Inferior parietal cortex (tissue), 1 donor: Measurements from ENCODE around the gene SFT2D3.
A peak's percentile ranks its signal among the peaks of the same experiment; 100 is the strongest.

Source experiments
- DNase-seq: peaks from one replicate; pipeline ENCODE4 v3.0.0-alpha.2; 2016; ENCODE audit errors: extremely low spot score

The SFT2D3 gene

DNA sequence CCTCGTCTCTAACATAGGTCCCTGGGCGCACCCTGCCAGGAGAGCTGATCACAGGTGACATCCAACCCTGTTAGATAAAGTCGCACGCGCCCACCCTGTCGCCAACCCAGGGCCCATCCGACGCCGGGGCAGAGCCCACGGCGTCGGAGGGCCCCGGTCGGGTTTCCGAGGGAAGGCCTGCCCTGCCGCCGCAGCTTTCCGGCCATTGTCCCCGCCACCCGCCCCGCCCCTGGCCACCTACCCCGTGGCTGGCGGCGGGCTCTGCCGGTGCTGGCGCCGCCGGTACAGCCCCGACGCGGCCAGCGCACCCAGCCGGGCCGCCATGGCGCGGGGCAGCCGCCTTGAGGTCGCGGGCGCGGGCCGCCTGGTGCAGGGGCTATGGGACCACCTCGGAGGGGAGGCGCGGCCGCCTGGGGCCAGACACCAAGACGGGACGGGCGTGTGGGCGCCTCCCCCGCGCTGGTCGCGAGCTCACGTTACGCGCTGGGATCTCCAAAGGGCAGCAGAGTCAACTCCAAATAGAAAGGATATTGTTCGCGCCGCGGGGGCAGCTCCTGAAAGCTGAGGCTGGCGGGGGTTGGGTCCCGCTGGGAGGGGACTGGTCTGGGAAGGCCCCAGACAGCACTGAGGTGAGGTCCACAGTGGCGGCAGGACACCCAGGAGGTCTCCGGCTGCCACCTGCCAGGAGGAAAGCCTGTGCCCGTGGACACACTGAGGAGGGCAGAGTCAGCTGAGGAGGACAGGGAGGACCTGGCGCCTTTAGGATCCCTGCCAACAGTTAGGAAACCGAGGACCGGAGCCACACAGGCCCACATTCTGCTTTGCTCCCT lies 37.0 kb upstream of the SFT2D3 start:
- no peak for DNase-seq

DNA sequence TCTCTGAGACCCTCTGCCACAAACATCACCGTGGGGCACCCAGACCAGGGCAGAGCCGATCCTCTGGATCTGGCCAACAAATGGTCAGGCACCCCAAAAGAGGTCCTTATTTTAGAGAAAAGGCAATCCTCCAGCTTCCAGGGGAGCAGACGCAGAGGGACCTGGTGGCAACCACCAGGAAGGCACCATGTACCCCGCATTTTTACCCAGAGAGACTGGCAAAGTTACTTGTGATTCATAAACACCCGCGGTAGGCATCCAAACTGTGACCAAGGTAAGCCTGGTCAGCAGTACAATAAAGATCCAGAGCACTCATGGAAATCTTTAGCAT lies 36.4 kb upstream of the SFT2D3 start:
- no peak for DNase-seq

DNA sequence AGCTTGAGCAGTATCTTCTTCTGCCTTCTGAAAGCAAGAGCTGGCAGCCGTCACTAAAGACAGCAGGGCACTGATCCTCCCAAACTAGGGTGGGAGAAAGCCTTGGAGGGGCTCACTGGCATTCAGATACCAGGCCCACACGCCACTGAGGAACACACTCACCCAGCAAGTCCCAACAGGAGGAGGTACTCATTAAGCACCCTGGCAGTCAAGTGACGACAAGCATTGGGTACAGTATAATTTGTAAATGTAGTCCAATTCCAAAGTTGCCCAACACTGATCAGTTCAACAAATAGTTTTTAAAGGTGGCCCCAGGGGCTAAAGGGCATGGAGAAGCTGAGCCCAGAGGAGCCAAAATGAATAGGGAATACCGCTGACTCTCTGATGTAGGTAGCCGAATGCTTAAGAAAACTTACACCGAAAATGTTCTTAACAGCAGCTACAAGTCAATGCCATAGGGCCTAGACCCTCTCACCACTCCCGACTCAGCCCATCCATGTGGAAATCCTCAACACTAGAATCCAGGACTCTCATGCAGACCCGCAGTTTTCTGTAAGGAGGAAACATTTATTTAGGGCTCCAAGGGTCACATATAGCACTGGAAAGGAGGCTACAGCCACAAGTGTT lies 35.9 kb upstream of the SFT2D3 start:
- no peak for DNase-seq

DNA sequence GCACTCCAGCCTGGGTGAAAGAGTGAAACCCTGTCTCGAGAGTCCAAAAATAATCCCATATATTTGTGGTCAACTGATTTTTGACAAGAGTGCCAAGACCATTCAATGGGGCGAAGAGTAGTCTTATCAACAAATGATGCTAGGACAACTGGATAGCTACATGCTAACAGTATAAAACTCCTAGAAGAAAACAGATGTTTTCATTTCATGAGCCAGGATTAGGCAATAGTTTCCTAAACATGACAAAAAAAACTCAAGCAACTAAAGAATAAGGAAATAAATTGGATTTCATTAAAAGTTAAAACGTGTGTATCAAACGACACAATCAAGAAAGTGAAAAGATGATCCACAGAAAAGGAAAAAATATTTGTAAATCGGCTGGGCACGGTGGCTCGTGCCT lies 32.2 kb upstream of the SFT2D3 start:
- no peak for DNase-seq

DNA sequence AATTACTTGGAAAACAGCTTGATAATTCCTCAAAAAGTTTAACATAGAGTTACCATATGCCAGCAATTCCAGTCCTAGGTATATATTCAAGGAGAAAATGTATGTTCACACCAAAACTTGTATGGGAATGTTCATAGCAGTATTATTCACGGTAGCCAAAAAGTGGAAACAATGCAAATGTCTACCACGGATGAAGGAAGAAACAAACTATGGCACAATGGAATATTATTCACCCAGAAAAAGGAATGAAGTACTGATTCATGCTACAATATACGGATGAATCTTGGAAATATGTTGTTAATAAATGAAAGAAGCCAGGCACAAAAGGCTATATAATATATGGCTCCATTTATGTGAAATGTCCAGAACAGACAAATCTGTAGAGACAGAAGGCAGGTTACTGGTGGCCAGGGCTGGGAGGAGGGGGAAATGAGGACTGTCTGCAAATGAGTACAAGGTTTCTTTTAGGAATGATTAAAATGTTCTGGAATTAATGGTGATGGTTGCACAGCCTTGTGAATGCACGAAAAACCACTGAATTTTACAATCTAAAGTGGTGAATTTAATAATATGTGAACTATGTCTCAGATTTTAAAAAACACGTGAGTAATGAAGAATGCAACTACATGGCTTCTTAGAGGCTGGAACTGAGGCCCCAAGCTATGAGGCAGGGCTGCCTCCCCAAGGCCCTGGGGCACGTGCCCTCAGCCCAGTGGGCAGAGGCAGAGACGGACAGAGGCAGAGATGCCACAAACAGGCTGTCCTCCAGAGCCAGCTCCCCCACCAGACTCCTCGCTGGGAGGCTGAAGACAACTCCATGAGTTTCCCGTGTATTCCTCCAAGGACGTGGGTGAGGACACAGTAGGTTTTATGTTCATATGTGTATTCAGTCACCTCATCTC lies 31.0 kb upstream of the SFT2D3 start:
- DNase-seq = no peak

DNA sequence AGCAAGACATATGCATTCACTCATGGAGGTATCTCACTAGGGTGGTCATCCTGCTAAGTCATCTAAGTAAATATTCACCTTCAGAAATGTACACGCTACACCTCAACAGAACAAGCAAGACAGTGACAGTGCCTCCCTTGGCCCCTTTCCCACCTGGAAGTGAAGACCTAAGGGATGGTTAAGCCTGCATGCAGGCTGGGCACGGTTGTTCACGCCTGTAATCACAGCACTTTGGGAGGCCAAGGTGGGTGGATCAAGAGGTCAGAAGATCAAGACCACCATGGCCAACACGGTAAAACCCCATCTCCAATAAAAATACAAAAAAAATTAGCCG lies 30.4 kb upstream of the SFT2D3 start:
- no peak for DNase-seq

DNA sequence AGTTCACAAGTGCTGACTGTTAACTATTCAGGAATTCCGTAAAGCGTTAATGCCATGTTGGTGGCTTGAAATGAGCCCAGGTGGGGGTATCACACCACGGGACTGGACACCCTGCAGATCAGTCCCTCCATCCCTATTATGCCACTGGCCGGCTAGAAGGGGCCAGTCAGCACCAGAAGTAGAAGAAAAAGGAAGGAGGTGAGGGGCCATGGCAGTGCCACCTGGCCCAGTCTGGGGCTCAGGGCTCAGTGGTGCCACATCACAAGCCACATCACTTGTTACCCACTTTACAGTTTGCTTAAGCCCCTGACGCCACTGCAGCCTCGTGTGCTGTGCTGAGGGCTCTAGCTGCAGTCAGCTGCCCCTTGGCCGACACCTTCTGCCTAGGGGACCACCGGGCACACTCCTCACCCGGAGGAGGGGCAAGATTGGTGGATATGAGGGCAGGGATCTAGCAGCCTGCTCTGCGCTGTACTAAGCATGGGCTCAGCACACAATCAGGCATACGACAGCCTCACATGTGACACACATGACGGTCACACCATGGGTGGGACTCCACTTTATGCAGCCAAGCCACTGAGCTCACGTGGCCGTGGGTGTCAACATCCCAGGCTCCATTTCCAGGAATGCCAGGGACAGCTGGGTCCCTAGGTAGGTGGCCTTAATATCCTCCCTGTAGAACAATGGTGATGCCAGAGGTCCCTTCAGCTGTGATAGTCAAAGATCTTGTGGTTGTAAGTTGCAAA lies 29.6 kb upstream of the SFT2D3 start:
- no peak for DNase-seq

DNA sequence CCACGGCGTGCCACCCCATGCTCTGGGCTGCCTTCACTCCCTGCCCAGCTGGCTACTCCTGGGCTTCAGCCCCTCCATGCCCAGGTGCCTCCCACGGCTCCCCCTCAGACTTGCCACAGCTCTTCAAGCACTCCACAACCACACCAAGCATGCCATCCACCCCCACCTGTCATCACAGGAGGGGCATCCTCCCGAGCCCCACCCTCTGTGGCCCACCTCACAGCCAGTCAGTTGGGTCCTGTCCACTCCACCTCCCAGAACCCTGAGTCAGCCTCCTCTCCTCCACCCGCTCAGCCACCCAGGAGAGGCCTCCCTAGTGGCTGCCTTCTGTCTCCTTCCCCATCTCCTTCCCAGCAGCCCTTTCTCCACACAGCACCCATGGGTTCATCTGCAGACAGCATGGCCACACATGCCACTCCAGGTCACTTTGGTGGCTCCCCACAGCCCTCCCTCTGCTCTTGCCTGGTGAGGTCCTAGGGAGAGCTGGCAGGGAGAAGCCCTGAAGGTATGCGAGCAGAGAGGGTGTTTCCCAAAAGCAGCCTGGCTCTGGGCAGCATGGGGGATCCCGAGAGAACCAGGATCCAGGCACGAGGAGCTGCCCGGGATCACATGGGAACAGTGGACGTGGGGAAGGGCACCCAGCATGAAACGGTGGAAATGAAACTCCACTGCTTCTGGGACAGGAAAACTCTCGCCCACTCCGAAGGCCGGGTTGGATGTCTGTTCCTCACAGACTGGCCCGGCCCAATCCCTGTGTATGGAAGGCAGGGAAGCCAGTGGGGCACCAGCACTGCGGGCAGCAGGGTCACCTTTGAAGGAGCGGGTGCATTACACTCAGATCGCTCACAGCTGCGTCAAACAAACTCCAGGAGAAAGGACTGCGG lies 28.7 kb upstream of the SFT2D3 start:
- no peak for DNase-seq

DNA sequence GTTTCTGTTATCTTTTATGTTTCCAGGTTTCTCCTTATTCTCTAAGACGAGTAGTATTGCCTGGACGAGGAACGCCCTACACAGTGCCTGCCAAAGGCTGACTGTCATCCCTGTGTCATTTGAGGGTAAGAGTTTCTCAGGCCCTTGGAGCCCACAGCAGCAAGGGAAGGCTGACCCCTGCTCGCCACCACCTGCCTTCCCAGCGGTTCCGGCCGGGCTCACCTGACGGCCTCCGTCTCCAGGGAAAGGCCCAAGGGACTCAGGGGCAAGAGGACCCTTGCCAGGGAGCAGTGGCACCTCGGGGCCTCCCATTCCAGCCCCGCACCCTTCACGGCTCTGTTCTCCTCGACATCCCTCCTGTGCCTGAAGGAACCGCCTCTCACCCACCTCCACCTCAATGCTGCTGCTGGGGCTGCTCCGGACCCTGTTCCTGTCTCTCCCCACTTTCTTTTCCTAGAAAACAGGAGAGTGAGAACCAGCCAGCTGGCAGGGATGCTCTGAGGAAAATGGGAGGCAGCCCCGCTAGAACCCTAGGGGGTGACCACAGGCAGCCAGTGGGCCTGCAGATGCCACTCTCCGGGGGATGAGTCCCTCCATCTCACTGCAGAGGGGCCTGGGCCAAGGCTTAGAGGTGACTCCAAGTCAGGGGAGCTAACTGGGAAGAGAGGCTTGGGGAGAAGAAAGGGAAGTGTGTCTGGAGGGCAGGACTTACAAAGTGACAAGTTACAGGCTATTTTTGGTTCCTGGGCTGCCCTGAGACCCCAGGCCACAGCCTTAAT lies 27.8 kb upstream of the SFT2D3 start:
- DNase-seq = no peak

DNA sequence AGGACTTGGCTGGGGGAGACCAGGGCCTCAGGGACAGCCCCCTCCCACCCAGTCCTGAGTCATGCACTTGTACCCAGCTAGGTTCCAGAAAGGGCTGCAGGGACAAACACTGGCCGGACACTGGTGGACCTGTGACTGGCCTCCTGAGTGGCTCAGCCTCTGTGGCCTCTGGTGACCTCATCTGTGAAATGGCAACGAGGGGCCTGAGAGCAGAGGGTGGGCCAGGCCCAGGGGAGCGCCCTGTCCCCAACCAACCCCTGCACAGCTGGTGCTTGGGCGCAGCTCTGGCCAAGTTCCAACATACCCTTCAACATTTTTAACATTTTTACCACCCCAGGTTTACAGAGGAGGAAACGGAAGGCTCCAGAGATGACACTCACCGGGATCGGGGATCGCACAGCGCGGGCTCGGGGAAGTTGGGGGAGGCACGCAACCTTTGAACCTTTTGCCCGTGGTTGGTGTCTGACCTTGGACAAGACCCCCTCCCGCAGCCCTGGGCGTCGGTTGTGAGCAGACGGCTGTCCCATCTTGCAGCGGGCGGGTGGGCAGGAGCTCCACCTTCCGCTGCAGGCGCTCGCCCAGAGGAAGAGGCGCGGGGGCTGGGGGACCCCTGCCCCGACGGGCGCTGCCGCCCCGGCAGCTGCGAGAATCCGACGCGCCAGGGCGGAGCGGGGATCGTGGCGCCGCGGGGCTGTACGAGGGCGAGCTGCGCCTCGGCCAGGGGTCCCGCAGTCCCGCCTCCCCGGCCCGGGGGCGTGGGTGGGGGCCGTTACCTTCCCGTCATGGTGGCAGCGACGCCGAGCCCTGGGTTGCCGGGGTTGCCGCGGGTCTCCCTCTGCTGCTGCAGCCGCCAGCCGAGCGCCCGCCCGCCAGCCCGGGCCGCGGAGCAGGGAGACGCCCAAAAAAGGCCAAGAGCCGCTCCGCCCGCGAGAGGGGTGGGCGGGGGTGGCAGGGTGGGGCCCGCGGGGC lies 26.8 kb upstream of the SFT2D3 start:
- no peak for DNase-seq

DNA sequence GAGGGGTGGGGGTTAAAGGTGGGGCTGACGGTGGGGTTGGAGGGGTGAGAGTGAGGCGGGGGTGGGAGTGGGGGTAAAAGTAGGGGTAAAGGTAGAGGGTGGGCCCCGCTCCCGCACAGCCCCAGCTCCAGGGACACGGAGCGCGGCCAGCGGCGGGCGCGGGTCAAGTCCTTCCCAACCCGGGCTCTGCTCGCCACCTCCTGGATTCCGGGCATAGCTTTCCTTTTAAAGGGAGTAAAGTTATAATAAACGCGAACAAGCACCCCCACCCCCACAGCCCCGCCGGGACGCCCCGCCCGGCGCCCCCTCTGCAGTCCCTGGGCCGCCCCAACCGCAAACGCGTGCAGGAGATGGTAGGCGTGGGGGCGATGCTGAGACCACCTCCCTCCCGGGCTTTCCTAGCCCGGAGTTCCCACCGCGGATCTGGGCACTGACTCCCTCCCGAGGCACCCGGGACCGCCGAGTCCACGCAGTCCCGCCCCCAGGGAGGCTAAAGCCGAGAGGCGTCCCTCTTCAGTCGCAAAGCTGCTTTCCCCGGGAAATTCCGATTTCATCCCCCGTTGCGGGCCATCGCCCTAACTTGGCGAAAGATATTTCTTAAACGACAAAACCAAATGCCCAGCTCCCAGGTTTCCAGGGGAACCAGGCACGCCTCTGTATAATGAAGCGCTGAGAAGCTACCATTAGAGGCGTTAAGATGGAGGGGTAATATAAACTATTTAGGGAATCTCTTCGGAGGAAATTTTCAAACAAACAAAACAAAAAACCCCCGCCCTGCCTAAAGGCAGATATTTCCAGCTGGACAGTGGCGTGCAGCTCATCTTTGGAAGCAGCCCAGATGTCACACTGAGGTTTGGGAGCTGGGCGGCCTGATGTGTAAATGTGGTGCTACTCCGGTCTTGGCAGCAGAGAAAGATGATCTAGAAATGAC lies 25.7 kb upstream of the SFT2D3 start, which contains the start of gene LIMS2:
Gene LIMS2, minus strand, starts transcription at position 200 of the 931 bp plus-strand sequence. CDS start 506 bp downstream, outside the sequence.
- peak; percentile 12 for DNase-seq

DNA sequence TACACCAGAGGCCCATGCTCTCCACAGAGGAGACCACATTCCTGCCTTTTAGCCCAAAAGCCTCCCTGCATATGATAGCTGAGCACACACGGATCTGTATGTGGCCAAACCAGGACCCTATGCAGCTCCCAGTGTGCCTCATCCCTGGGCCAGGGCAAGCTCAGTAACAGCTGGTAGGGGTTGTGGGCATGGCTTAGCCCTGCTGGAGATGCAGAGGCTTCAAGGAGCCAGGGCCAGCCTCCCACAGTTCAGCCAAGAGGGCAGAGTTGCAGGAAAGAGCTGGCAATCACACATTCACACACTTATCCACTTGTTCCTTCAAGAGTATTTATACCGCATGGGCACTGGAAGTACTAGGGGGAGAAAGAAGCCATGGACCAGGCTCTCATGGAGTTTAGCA lies 24.4 kb upstream of the SFT2D3 start:
- no peak for DNase-seq

DNA sequence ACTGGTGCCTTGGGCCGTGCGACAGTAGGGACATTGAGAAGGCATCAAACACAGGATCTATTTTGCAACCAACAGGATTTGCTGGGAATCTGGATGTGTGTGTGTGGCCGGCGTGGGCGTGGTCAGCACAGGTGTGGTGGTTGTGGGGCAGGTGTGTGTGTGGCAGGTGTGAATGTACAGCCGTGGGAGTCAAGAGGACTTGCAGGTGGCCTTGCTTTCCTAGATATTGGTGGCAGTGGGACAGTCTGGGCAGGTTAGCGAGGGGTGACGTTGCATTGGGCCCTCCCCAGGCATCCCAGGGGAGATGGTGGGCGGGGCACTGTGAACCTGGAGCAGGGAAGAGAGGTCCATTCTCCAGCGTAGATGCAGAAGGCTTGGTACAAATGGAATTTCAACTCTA lies 22.8 kb upstream of the SFT2D3 start:
- no peak for DNase-seq

DNA sequence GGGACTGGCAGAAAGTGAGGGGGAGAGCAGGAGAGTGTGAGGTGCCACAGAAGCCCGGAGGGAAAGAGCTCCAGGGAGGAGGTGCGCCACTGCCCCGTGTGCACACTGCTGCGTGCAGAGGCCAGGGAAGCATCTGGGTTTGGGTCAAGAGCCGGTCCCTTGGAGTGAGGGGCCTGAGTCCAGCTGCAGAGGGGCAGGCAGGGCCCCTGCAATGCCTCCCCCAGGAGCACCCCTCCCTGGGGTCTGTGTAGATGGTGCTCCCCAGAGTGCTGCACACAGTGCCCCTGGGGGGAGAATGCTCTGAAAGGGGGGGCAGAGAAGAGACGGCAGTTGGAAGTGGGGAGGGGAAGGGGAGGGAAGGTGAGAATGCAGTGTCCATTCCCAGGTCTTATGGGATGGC lies 22.3 kb upstream of the SFT2D3 start:
- DNase-seq = no peak

DNA sequence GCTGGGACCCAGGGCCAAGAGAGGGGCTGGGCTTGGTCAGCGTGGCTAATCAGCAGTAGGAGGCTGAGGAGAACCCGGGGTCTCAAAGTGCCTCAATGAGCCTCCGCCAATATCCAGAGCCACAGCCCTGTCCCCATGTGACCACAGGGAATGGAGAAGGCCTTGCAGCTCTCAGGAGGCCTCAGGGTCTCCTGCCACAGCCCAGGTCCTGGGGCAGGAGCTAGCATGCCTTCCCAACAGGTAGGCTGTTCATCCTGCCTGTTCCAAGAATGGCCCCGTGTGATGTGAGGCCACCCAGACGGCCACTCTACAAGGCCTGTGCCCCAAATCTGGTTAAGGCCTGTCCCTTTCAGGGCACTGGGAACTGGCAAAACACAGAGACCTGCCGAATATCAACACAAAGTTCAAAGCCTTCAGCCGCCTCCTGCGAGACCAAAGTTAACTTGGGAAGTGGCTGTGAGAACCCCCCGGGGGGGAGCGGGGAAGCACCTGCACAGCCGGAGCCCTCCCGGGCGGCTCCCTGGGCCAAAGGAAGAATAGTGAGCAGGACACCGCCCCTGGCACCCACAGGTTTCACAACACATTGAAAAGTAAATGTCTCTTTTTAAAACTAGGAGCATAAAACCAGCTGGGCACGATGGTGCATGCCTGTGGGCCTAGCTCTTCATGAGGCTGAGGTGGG lies 21.5 kb upstream of the SFT2D3 start:
- no peak for DNase-seq

DNA sequence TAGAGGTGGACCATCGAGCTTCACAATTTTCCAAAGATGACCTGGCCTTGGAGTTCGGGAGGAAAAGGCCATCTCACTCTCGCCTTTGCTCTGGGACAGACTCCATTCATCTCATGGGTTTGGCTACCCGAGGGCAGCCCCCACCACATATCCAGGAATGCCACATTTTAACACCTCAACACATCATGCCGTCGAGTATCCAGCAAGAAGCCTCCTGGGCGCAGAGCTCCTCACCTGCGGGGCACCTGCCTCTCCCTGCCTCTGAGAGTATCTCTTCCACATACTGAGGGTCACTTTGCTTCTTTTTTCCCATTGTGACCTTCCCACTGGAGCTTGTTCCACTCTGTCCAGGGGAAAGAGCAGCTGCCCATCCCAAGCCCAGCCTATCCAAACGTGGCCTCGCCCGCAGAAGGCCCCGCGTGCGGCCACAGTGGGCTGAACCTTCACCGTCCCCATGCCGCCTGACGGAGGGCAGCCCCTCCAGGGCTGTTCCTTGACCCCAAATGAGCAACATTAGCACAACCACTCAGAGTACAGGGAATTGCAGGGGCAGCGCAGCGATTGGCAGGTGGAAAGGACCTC lies 20.5 kb upstream of the SFT2D3 start:
- no peak for DNase-seq

DNA sequence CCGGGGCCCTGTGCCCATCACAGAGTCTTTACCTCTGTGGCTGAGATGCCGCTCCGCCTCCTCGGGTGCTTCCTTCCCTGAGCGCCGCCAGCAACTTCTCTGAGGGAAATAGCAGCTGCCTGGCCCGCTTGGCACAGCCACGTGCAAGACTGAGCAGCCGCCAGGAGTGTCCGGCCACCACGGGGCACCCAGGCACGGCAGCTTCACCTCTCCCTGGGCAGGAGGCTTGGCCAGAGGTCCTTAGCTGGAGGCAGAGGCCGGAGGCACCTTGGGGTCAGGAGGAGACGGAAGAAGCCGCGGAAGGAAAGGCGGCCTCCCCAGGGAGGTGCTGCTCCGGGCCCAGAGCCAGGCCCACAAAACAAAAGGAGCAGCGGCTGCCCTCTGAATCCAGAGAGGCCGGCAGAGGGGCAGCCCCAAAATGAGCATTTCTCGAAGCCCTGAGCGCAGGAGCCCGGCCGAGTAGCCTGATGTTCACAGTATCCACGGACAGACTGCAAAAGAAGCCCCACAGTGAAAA lies 20.0 kb upstream of the SFT2D3 start:
- DNase-seq = no peak
